Glutamatergic neuron (in vitro differentiated cells): ENCODE measurements around the gene COX11. TPM values are rescaled to one million over a fixed set of nuclear protein-coding genes. Genes with fewer than 3 reads are reported as not detected.

Experiments
- DNase-seq: peaks from one replicate; pipeline ENCODE4 v3.0.0; 2022
- H3K27ac Mint-ChIP-seq: one replicate; pipeline ENCODE4 v1.8.0; 2020; ENCODE audit warnings: mild to moderate bottlenecking, mixed read lengths, inconsistent platforms; ENCODE audit not compliant: unreplicated experiment
- H3K27me3 Mint-ChIP-seq: one replicate; pipeline ENCODE4 v1.8.0; 2020; ENCODE audit warnings: mild to moderate bottlenecking, moderate library complexity, mixed read lengths, inconsistent platforms; ENCODE audit not compliant: unreplicated experiment
- H3K36me3 Mint-ChIP-seq: one replicate; pipeline ENCODE4 v1.8.0; 2020; ENCODE audit warnings: mild to moderate bottlenecking, mixed read lengths, inconsistent platforms; ENCODE audit not compliant: unreplicated experiment
- H3K4me1 Mint-ChIP-seq: one replicate; pipeline ENCODE4 v1.8.0; 2020; ENCODE audit warnings: mild to moderate bottlenecking, low read depth, mixed read lengths, inconsistent platforms; ENCODE audit not compliant: unreplicated experiment
- H3K4me3 Mint-ChIP-seq: one replicate; pipeline ENCODE4 v1.8.0; 2020; ENCODE audit warnings: mild to moderate bottlenecking, mixed read lengths, inconsistent platforms; ENCODE audit not compliant: unreplicated experiment
- H3K9me3 Mint-ChIP-seq: one replicate; pipeline ENCODE4 v1.8.0; 2020; ENCODE audit warnings: mild to moderate bottlenecking, moderate library complexity, mixed read lengths, inconsistent platforms; ENCODE audit not compliant: unreplicated experiment
- total RNA-seq: library from RNA; stranded (reverse); fragmentation: NEBNext Ultra II Directional; extraction: Animal tissue kit (Norgen Biotek cat#: 25700); gene quantifications from one replicate; pipeline ENCODE4 v1.2.1, GENCODE V29; 2021; ENCODE audit not compliant: unreplicated experiment
- TF ChIP-seq, protein P1 (sequence below): fragments of 200-600 bp; sonication (generic); IDR thresholded peaks from one replicate; pipeline ENCODE4 v1.5.0; 2021; ENCODE audit not compliant: partially characterized antibody, unreplicated experiment

COX11 gene
- total RNA-seq, 1 donor from 2014 or later: 64.4 TPM

DNA sequence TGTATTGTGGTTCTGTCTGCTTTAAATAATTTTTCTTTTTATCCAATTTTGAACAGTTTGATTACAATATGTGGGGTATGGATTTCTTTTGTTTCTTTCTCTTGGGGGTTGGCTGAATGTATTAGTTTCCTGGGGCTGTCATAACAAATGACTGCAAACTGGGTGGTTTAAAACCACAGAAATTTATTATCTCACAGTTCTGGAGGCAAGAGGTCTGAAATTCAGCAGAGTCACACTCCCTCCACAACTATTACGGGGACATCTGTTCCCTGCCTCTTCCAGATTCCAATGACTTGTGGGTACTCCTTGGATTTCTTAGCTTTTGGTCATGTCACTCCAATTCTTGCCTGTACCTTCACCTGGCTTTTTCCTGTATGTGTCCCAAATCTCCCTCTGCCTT, 23.7 kb downstream of the COX11 start:
- no peaks in the 10 kb centered on the region for H3K4me1 Mint-ChIP-seq
- H3K36me3 Mint-ChIP-seq: no peaks in the 10 kb centered on the region
- no peak for DNase-seq
- no peak overlapping the region for H3K4me3 Mint-ChIP-seq
- no peaks in the 10 kb centered on the region for H3K9me3 Mint-ChIP-seq
- TF ChIP-seq, protein P1, sequence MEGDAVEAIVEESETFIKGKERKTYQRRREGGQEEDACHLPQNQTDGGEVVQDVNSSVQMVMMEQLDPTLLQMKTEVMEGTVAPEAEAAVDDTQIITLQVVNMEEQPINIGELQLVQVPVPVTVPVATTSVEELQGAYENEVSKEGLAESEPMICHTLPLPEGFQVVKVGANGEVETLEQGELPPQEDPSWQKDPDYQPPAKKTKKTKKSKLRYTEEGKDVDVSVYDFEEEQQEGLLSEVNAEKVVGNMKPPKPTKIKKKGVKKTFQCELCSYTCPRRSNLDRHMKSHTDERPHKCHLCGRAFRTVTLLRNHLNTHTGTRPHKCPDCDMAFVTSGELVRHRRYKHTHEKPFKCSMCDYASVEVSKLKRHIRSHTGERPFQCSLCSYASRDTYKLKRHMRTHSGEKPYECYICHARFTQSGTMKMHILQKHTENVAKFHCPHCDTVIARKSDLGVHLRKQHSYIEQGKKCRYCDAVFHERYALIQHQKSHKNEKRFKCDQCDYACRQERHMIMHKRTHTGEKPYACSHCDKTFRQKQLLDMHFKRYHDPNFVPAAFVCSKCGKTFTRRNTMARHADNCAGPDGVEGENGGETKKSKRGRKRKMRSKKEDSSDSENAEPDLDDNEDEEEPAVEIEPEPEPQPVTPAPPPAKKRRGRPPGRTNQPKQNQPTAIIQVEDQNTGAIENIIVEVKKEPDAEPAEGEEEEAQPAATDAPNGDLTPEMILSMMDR: no peak
- no peak overlapping the region for H3K27ac Mint-ChIP-seq
- no peaks in the 10 kb centered on the region for H3K27me3 Mint-ChIP-seq

DNA sequence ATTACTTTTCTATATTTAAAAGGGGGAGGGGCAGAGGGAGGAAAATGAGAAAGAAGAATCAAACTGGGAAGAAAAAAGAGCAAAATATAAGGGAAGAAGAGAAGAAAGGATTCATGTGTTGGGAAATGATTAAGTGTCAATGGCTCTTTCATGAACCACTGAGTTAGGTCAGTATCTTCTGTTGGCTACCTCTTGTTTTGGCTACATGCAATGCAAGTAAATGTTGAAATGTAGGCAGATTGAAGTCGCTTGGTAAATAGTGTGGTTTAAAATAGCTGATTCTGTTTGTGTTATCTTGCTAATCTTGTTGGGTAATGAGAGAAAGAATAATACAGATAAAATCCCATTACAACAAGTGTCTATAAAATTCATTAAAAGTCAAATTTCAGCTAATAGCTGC, 27.2 kb downstream of the COX11 start:
- TF ChIP-seq, protein P1: no peak
- no peak for DNase-seq
- H3K4me3 Mint-ChIP-seq: no peak overlapping the region
- H3K27ac Mint-ChIP-seq: no peak overlapping the region
- no peaks in the 10 kb centered on the region for H3K36me3 Mint-ChIP-seq
- no peaks in the 10 kb centered on the region for H3K9me3 Mint-ChIP-seq
- H3K4me1 Mint-ChIP-seq: no peaks in the 10 kb centered on the region
- H3K27me3 Mint-ChIP-seq: no peaks in the 10 kb centered on the region

GRCh38 chr17:54937426-54937825, 31.0 kb downstream of the COX11 start:
- H3K9me3 Mint-ChIP-seq: no peaks in the 10 kb centered on the region
- peaks cover 2% of the 10 kb centered on the region for H3K27me3 Mint-ChIP-seq
- no peaks in the 10 kb centered on the region for H3K36me3 Mint-ChIP-seq
- no peaks in the 10 kb centered on the region for H3K4me1 Mint-ChIP-seq
- DNase-seq: no peak
- no peak overlapping the region for H3K4me3 Mint-ChIP-seq
- H3K27ac Mint-ChIP-seq: no peak overlapping the region
- TF ChIP-seq, protein P1: no peak

- no peaks in the 10 kb centered on the region for H3K4me1 Mint-ChIP-seq
- no peak overlapping the region for H3K4me3 Mint-ChIP-seq
- TF ChIP-seq, protein P1: no peak
- no peak for DNase-seq
- H3K9me3 Mint-ChIP-seq: no peaks in the 10 kb centered on the region
- no peaks in the 10 kb centered on the region for H3K36me3 Mint-ChIP-seq
- peaks cover 2% of the 10 kb centered on the region for H3K27me3 Mint-ChIP-seq
- H3K27ac Mint-ChIP-seq: no peak overlapping the region
Observed at GRCh38 chr17:54937018-54937417, 31.4 kb downstream of the COX11 start.

DNA sequence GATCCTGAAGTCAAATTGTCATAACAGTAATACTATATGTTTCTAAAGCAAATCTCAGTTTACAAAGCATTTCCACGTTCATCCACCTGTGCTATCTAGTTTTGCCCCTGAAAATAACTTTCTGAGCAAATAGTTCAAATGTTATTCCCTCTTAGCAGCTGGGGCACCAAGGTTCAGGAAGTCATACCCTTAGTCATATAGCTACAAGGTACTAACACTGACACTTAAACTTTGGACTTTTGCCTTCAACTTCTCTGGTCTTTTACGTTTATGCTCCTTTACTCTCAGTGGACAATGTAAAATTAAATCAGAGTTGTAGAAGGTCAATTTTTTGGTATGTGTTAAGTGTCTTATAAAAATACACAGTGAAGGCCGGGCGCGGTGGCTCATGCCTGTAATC, 33.0 kb downstream of the COX11 start:
- TF ChIP-seq, protein P1: no peak
- Mint-ChIP-seq H3K36me3 (no peaks in the 10 kb centered on the region), H3K9me3 (no peaks in the 10 kb centered on the region), H3K27me3 (peaks cover 2% of the 10 kb centered on the region), H3K27ac (no peak overlapping the region), H3K4me1 (no peaks in the 10 kb centered on the region), H3K4me3 (no peak overlapping the region)
- DNase-seq: no peak
